CD4-positive, alpha-beta T cell treated with Interleukin-6 for 4 hours (primary cell): Measurements from ENCODE around the gene TUBA3C.
"Not testable (repeated sequence)": the region's sequence is repeated elsewhere in the genome, so short reads cannot be mapped to it uniquely, and the experiment has no call there.

Experiments used
- DNase-seq: peaks from one replicate; pipeline ENCODE4 v3.0.0-alpha.2; 2020; ENCODE audit warnings: mixed read lengths

TUBA3C gene

GRCh38 chr13:19181621-19182485 is at the start of gene TUBA3C:
TSS of gene TUBA3C (minus strand) at chr13:19181824. CDS start at chr13:19181747, 77 bp downstream.
- no peak for DNase-seq

- DNase-seq: not testable (repeated sequence)
Observed at GRCh38 chr13:19207413-19207812, 25.8 kb upstream of the TUBA3C start.

GRCh38 chr13:19192622-19193021 is 11.0 kb upstream of the TUBA3C start:
- DNase-seq: not testable (repeated sequence)

DNA sequence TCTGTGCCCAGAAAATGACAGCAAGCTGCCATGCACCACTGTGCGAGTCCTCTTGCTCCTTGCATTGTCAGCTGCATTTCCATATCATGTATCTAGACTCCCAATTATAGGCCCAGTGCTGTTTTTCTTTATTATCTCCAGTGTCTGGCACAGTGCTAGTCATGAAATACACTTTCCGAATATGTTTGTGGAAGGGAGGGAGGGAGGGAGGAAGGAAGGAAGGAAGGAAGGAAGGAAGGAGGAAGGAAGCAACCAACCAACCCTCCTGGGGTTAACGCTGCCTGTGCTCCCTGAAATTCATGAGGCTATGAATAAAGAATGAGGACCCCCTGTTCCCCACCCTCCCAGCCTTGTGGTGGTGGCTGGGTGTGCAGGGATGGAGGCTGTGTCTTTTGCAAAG is 8.3 kb upstream of the TUBA3C start:
- DNase-seq: not testable (repeated sequence)

DNA sequence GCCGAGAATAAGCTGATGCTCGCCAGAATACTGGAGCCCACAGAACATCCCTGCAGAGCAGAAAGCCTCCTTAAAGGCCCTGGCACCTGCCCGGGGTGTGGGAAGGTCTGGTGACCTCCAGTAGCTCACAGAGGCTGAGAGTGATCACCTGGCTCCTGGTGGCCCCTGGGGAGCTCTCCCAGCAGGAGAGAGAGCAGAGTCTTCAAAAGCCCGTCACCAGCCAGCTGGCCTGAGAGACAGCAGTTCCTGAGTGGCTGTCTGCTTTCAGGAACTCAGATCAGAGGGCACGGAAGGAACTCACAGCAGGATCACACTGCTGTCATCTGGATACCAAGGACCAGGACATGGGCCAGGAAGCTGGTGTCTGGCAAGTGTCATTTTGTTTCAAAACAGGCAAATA is 7.7 kb upstream of the TUBA3C start:
- not testable (repeated sequence) for DNase-seq

DNA sequence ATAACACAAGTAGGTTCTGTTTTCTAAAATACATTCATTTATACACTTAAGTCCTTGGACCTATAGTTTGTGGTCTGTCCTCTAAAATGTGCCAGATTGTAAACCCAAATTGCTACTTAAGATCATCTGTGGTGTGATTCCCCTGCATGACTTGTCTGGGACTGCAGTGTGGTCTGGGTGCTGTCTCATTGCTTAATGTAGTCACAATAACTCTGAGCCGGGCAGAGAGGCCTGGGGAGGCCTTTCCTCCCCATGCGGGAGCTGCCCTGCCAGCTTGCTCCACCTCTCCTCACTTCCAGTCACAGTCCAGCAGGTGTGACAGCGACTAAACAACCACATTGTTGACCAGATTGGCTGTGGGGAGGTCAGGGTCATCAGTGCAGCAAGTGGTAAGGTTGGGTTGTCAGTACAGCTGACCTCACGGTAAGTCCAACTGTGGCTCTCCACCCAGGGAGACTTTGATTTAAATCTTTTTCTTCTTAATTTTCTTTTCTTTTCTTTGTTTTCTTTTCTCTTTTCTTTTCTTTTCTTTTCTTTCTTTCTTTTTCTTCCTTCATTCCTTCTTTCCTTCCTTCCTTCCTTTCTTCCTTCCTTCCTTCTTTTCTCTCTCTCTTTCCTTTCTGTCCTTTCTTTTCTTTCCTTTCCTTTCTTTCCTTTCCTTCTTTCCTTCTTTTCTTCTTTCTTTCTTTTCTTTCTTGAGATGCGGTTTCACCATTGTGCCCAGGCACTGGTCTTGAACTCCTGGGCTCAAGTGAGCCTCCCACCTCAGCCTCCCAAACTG is 4.4 kb upstream of the TUBA3C start:
- DNase-seq: no peak

DNA sequence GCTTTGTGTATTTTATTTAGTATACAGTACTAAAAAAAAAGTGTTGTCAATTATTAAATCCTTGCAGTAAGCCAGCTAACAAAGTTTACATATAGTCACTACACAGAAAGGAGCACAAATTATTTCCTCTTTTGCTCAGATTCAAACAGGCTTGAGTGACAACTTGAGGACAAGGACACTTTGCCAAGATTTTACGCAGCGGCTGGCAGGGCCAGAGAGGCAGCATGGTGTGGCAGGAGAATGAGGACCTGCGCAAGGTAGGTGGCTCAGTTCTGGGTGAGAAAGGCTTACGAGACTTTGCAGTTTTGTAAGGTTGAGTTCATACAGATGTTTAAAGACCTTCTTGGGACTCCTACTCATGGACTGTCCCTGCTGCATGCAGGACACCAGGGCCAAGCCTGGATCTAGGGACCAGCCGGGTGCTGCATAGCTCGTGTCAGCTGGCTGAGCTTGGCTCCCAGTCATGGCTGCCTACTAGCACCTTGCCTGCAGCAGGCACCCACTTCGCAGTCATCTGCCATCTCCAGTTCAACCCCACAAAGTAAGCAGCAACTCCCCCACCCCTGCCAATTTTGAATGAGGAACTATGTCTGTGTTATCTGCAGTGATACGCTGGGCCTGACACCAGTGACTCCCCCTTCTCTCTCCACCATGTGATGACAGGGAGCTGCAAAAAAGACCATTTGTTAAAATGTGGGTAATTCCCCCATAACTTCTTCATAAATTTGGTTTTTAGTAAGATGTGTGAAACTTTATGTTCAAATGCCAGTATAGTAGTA is 3.7 kb upstream of the TUBA3C start:
- DNase-seq: no peak

GRCh38 chr13:19184176-19184575 is 2.6 kb upstream of the TUBA3C start:
- DNase-seq: no peak

- DNase-seq: no peak
Observed at GRCh38 chr13:19183676-19184075, 2.1 kb upstream of the TUBA3C start.

DNA sequence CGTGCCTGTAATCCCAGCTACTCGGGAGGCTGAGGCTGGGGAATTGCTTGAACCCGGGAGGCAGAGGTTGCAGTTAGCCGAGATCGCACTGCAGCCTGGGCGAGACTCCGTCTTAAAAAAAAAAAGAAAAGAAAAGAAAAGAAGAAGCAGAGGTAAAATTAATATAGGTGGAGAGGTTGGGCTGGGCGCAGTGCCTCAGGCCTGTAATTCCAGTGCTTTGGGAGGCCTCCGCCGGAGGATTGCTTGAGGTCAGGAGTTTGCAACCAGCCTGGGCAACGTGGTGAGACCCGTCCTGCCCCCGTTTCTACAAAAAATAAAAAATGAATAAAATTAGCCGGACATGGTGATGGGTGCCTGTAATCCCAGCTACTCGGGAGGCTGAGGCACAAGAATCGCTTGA is 912 bp upstream of the TUBA3C start:
- no peak for DNase-seq

GRCh38 chr13:19181021-19181620 is 503 bp downstream of the TUBA3C start:
- DNase-seq: no peak

- DNase-seq: no peak
Observed at GRCh38 chr13:19179916-19180315, 1.7 kb downstream of the TUBA3C start.

DNA sequence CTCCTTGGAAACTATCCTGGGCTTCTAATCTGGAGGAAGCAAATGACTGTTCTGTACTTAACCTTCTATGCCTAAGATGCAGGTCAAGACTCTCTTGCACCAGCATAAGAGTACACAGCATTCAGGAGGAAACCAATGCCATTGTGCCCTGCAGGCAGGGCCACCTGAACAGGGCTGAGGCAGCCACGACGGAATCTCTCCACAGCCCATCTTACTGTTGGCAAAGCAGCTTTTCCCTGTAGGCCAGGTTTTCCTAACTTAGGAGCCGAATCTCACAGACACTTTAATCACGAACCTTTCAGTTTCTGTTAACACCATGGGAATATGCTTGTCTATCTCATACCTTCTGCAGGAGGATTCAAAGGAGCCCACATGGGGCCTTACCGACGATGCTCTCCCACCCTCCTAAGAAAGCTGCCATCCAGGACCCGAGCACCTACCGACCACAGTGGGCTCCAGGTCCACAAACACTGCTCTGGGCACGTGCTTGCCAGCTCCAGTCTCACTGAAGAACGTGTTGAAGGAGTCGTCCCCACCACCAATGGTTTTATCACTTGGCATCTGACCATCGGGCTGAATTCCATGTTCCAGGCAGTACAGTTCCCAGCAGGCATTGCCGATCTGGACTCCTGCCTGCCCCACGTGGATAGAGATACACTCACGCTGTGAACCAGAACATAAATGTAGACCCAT is 2.6 kb downstream of the TUBA3C start:
- DNase-seq: no peak

DNA sequence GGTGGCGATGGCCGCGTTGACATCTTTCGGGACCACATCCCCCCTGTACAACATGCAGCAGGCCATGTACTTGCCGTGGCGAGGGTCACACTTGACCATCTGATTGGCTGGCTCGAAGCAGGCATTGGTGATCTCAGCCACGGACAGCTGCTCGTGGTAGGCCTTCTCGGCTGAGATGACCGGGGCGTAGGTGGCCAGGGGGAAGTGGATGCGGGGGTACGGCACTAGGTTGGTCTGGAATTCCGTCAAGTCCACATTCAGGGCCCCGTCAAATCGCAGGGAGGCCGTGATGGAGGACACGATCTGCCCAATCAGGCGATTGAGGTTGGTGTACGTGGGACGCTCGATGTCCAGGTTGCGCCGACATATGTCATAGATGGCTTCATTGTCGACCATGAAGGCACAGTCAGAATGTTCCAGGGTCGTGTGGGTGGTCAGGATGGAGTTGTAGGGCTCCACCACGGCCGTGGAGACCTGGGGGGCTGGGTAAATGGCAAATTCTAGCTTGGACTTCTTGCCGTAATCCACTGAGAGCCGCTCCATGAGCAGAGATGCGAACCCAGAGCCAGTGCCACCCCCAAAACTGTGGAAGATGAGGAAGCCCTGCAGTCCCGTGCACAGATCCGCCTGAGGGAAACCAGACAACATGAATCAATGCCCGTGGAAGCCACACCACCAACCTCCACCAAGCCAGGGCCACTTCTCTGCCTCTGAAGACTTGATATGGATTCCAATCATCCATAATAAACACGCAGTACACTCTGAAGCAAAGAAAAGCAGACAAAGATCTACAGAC is 4.4 kb downstream of the TUBA3C start:
- not testable (repeated sequence) for DNase-seq

- no peak for DNase-seq
Observed at GRCh38 chr13:19173752-19174151, 7.9 kb downstream of the TUBA3C start.

DNA sequence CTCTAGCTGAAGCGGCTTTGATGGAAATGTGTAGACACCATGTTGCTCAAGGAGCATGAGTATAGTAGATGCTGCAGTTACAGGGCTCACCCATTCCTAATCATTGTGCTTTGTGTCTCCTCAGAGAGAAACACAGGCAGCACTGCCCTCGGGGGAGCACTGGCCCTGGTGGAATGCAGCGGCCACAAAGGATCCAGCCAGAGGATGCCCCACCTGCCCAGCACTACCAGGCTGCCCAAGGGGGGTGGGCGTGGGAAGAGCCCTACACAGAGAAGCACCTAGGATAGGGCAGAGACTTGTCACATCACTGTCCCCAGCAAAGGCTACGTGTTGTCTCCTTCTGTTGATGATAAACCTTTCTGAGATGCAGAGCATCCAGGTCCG is 9.0 kb downstream of the TUBA3C start:
- DNase-seq: no peak

GRCh38 chr13:19172007-19172646 is 9.5 kb downstream of the TUBA3C start:
- no peak for DNase-seq

- no peak for DNase-seq
Observed at GRCh38 chr13:19171563-19171962, 10.1 kb downstream of the TUBA3C start.

DNA sequence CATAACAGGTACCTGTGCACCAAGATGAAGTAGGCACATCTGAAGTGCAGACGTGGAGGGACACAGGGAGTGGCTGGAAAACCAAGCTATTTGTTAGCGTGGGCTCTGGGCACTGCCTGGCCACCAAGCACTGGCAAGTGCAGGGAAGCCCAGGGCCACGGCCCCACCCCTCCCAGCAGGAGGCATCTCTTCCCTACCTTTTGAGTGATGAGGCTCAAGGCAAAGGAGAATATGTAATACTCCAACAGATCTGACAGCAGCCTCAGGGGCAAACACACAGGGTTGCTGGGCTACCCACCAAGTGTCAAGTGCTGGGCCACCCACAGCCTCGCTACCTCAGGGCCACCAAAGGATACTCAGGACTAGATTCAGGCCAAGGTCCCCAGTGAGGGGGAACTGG is 11.6 kb downstream of the TUBA3C start:
- DNase-seq: no peak

DNA sequence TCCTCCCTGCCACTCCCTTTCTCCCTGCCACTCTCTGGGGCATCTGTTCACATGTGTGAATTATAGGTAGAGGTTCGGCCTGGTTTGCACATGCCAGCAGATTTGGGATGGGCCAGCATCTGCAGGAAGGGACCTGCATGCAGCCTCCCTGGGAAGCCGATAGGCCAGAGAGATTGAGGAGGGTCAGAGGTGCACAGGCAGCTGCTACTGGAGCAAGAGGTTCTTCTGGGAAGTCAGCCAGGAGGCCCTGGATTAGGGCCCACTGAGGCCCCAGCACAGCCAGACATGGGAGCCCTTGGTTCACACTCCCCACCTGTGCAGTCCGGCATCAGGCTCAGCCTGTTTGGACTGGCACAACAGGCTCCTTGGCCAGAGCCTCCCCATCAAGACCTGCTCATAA is 12.1 kb downstream of the TUBA3C start:
- DNase-seq: no peak

- DNase-seq: no peak
Observed at GRCh38 chr13:19161308-19161707, 20.3 kb downstream of the TUBA3C start.
